Tibial nerve (tissue), 4 donors: Measurements from ENCODE around the gene PITRM1.

Experiments
- EP300 ChIP-seq, 2 donors: sonication (generic); formaldehyde crosslinking; IDR thresholded peaks; one replicate each; pipeline ENCODE4 v1.6.1; 2017; ENCODE audit warnings: antibody characterized with exemption in 2 of 2, mild to moderate bottlenecking in 1 of 2
- POLR2A ChIP-seq, 2 donors: fragments of 450-650 bp; IDR thresholded peaks; one replicate each; pipeline ENCODE4 v1.6.1; 2017; ENCODE audit warnings: antibody characterized with exemption in 2 of 2, mild to moderate bottlenecking in 2 of 2, moderate library complexity in 2 of 2
- TF ChIP-seq, protein P1 (sequence below), 5 experiments: fragments of 200-600 bp in 3 of 5; fragments of 450-650 bp in 2 of 5; sonication (generic) in 3 of 5; IDR thresholded peaks; one replicate each; pipeline ENCODE4 v1.5.1; 2016 to 2019; ENCODE audit warnings: antibody characterized with exemption in 5 of 5, mild to moderate bottlenecking in 3 of 5, moderate library complexity in 2 of 5

DNA sequence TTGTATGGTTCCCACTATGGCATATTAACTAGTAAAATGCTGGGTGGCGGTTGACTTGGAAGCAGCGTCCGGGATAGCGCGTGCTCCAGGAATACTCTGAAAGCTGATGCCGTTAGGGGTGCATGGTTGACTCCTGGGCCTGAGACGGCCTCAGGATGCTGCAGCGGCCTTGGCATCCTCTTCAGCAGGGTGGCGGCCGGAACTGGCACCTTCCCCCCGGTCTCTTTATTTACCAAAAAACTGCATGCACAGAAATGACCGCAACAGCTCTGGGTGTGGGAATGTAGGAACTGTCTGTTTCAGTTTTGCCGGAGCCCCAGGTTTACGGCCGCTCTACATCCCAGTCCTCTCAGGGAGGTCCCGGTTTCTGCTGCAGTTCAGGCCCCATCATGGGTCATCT lies 76.4 kb downstream of the PITRM1 start:
- no peak for TF ChIP-seq EP300 (IDR thresholded peaks at IDR 0.05)
- no peak for TF ChIP-seq POLR2A (IDR thresholded peaks at IDR 0.05)
- TF ChIP-seq, protein P1, sequence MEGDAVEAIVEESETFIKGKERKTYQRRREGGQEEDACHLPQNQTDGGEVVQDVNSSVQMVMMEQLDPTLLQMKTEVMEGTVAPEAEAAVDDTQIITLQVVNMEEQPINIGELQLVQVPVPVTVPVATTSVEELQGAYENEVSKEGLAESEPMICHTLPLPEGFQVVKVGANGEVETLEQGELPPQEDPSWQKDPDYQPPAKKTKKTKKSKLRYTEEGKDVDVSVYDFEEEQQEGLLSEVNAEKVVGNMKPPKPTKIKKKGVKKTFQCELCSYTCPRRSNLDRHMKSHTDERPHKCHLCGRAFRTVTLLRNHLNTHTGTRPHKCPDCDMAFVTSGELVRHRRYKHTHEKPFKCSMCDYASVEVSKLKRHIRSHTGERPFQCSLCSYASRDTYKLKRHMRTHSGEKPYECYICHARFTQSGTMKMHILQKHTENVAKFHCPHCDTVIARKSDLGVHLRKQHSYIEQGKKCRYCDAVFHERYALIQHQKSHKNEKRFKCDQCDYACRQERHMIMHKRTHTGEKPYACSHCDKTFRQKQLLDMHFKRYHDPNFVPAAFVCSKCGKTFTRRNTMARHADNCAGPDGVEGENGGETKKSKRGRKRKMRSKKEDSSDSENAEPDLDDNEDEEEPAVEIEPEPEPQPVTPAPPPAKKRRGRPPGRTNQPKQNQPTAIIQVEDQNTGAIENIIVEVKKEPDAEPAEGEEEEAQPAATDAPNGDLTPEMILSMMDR (IDR thresholded peaks at IDR 0.05): no peak
